NB4 (cell line): ENCODE results near the gene PEX11B.

Experiments used
- CTCF ChIP-seq: IDR thresholded peaks from one replicate; pipeline ENCODE4 v1.5.1; 2012; ENCODE audit warnings: low read depth, low read length
- POLR2A ChIP-seq: IDR thresholded peaks from 2 replicates; pipeline ENCODE4 v1.6.1; 2011; ENCODE audit warnings: mild to moderate bottlenecking; ENCODE audit not compliant: insufficient read length; ENCODE audit errors: extremely low read depth

DNA sequence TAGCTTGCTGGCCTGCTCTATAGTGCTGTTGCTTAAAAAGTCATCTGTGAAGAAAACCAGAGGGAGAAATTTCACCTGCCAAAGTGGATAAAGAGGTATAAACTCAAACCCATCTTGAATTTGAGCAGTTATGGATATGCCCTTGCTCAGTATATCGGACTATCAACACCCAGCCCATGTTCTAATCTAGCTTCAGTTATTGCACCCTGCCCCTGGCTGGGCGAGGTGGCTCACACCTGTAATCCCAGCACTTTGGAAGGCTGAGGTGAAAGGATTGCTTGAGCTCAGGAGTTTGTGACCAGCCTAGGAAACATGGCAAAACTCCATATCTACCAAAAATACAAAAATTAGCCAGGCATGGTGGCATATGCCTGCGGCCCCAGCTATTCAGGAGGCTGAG, 26.0 kb upstream of the PEX11B start:
- TF ChIP-seq CTCF = no peak
- TF ChIP-seq POLR2A = no peak
